Globus pallidus (tissue), 1 donor: ENCODE measurements around the gene GABRB1.
A peak's percentile ranks its signal among the peaks of the same experiment; 100 is the strongest.

Experiments
- DNase-seq: peaks from one replicate; pipeline ENCODE4 v3.0.0-alpha.2; 2015; ENCODE audit warnings: low spot score

GABRB1 gene

GRCh38 chr4:47118192-47118929 lies 87.0 kb downstream of the GABRB1 start:
- no peak for DNase-seq

- DNase-seq: peak; percentile 11
Observed at GRCh38 chr4:47120783-47121182, 89.4 kb downstream of the GABRB1 start.

GRCh38 chr4:47122592-47123291 lies 91.4 kb downstream of the GABRB1 start:
- DNase-seq: peak; percentile 77

GRCh38 chr4:47128991-47129390 lies 97.6 kb downstream of the GABRB1 start:
- no peak for DNase-seq

- DNase-seq: no peak
Observed at GRCh38 chr4:47135210-47135609, 103.8 kb downstream of the GABRB1 start.

GRCh38 chr4:47143261-47143660 lies 111.9 kb downstream of the GABRB1 start:
- no peak for DNase-seq

GRCh38 chr4:47145630-47146029 lies 114.3 kb downstream of the GABRB1 start:
- DNase-seq: no peak

- no peak for DNase-seq
Observed at GRCh38 chr4:47154816-47155370, 123.5 kb downstream of the GABRB1 start.

GRCh38 chr4:47155919-47156318 lies 124.6 kb downstream of the GABRB1 start:
- DNase-seq: no peak

GRCh38 chr4:47160095-47160494 lies 128.7 kb downstream of the GABRB1 start:
- DNase-seq: no peak

GRCh38 chr4:47167081-47168035 lies 136.0 kb downstream of the GABRB1 start:
- no peak for DNase-seq

GRCh38 chr4:47184083-47184482 lies 152.7 kb downstream of the GABRB1 start:
- no peak for DNase-seq

GRCh38 chr4:47185761-47186160 lies 154.4 kb downstream of the GABRB1 start:
- DNase-seq: no peak

- DNase-seq: no peak
Observed at GRCh38 chr4:47187608-47188007, 156.2 kb downstream of the GABRB1 start.

GRCh38 chr4:47193179-47193578 lies 161.8 kb downstream of the GABRB1 start:
- no peak for DNase-seq

GRCh38 chr4:47194036-47194737 lies 162.8 kb downstream of the GABRB1 start:
- DNase-seq: no peak

GRCh38 chr4:47195706-47196105 lies 164.3 kb downstream of the GABRB1 start:
- DNase-seq: no peak

- no peak for DNase-seq
Observed at GRCh38 chr4:47198791-47199190, 167.4 kb downstream of the GABRB1 start.

GRCh38 chr4:47203593-47203992 lies 172.2 kb downstream of the GABRB1 start:
- DNase-seq: no peak

- no peak for DNase-seq
Observed at GRCh38 chr4:47207555-47207954, 176.2 kb downstream of the GABRB1 start.

- no peak for DNase-seq
Observed at GRCh38 chr4:47209833-47210232, 178.5 kb downstream of the GABRB1 start.

- DNase-seq: no peak
Observed at GRCh38 chr4:47210828-47211227, 179.5 kb downstream of the GABRB1 start.
